ENCODE measurements around the gene PARD6B.
"Not testable (repeated sequence)": the region's sequence is repeated elsewhere in the genome, so short reads cannot be mapped to it uniquely, and the experiment has no call there.

The PARD6B gene

DNA sequence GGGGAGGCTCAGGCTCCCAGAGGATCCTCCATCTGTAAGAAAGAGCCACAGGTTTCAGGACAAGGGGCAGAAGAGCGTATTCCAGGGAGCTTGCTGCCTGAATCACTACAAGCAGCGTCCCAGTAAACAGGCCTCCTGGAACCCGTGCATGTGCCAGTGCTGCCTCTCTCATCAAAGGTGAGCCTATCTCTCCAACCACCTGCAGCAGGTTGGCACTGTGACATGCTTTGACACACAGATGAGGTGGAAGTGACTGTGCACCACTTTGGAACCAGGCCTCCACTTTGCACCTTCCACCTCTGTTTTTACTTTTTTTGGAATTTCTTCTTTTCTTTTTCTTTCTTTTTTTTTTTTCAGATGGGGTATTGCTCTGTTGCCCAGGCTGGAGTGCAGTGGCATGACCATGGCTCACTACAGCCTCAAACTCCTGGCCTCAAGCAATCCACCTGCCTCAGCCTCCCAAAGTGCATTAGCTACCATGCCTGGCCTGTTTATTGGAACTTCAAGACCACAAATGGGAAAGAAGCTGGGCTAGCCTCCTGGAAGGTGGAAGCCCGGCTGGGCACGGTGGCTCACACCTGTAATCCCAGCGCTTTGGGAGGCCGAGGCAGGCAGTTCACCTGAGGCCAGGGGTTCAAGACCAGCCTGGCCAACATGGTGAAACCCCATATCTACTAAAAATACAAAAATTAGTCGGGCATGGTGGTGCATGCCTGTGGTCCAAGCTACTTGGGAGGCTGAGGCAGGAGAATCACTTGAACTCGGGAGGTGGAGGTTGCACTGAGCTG lies 27.5 kb upstream of the PARD6B start:
- not testable (repeated sequence) for DNase-seq

DNA sequence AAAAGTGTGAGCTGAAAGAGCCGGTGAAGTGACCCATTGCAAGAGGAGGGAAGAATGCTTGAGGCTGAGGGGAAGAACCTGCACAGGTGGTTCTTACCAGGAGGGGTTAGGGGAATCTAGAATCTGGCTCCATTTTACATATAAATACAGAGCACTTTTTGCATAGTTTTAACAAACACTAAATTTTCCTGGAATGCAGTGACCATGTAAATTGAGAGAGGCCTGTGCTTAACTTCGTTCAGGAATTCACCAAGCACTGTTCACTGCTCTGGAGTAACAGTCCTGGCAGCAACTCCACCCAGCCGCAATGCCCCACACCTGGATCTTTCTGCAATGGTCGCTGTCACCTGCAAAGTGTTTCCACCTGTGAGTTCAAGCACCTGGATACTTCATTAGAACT lies 26.9 kb upstream of the PARD6B start:
- no peak for DNase-seq

DNA sequence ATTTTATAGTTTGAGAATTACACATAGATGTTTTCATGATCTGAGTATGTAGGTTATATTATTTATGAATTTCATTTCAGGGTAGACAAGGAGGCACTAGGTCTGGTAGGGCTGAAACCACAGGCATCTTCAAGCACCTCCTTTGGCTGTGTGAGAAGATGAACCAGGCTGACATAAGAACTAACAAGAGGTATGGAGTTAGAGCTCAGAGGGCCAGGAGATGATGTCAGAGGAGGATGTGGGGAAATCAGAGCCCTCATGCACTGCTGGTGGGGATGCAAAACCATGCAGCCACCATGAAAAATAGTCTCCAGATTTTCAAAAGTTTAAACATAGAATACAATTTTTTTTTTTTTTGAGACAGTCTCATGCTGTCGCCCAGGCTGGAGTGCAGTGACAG lies 26.4 kb upstream of the PARD6B start:
- peak; percentile 42 for DNase-seq

DNA sequence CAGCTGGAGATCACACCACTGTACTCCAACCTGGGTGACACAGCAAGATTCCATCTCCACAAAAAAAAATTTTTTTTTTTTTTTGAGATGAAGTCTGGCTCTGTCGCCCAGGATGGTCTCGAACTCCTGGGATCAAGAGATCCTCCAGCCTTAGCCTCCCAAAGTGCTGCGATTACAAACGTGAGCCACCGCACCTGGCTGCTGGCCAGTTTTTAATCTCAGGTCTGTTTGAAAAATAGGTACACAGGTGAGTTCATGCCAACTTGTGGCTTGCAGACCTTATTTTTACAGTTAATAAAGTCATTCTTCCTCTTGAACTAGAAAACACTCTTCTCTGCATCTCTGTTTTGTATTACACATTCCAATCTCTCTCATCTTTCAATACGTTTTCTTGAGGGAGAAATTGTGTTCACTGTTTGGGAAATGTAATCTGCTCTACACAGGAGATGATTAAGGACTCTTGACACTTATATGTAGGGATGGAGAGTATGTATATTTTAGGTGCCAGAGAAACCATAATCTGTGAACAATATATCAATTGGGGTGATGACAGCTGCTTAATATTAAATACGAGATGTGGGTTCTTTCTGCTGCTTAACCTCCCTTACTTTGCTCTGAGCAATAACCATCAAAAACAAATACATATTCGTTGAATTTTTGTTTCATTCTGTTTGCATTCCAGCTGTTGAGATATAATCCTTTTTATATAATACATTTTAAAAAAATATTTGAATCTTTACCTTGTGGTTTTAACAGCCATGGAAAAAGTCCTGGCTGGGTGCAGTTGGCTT lies 22.3 kb upstream of the PARD6B start:
- no peak for DNase-seq

DNA sequence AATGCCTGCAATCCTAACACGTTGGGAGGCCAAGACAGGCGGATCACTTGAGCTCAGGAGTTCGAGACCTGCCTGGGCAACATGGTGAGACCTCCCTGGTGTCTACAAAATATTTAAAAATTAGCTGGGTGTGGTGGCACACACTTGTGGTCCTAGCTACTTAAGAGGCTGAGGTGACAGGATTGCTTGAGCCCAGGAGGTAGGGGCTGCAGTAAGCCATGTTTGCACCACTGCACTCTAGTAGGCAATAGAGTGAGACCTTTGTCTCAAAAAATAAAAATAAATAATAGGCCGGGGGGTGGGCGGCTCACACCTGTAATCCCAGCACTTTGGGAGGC lies 21.8 kb upstream of the PARD6B start:
- no peak for DNase-seq

DNA sequence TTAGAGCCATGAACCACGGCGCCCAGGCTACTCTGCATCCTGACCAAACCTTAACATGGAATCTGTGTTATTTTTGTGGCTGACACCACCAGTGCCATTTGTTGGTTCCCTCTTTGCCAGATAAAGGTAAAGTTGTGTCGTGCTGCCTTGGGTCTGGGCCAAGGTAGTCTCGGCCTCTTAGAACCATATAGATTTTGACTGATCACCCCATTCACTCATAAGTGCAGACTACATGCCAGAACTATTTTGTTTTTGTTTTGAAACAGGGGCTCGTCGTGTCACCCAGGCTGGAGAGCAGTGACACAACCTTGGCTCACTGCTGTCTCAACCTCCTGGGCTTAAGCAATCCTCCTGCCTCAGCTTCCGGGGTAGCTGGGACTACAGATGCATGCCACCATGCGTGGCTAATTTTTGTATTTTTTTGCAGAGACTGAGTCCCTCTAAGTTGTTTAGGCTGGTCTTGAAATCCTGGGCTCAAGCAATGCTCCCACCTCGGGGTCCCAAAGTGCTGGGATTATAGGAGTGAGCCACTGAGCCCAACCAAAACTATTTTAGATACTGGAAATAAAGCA lies 20.8 kb upstream of the PARD6B start:
- peak; percentile 44 for DNase-seq

DNA sequence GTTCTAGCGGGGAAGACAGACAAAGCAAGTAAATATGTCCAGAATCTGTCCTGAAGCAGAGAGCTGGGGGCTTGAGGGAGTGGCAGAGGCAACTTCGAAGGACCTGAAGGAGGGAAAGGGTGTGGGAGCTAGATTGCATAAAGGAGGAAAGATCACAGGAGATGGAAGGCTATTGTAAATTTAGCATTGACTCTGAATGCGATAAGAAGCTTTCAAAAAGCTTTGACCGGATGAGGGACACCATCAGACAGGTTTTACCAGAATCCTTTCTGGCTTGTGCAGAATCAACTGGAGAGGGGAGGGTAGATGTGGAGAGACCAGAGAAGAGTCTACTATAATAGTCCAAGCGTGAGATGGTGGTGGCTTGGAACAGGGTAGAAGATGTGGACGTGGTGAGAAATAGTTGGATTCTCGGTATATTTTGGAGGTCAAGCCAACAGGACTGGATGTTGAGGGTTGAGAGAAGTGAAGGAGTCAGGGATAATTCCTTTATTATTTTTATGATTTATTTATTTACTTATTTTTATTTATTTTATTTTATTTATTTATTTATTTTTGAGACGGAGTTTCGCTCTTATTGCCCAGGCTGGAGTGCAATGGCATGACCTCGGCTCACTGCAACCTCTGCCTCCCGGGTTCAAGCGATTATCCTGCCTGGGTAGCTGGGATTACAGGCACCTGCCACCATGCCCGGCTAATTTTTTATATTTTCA lies 20.1 kb upstream of the PARD6B start:
- DNase-seq, result no peak

DNA sequence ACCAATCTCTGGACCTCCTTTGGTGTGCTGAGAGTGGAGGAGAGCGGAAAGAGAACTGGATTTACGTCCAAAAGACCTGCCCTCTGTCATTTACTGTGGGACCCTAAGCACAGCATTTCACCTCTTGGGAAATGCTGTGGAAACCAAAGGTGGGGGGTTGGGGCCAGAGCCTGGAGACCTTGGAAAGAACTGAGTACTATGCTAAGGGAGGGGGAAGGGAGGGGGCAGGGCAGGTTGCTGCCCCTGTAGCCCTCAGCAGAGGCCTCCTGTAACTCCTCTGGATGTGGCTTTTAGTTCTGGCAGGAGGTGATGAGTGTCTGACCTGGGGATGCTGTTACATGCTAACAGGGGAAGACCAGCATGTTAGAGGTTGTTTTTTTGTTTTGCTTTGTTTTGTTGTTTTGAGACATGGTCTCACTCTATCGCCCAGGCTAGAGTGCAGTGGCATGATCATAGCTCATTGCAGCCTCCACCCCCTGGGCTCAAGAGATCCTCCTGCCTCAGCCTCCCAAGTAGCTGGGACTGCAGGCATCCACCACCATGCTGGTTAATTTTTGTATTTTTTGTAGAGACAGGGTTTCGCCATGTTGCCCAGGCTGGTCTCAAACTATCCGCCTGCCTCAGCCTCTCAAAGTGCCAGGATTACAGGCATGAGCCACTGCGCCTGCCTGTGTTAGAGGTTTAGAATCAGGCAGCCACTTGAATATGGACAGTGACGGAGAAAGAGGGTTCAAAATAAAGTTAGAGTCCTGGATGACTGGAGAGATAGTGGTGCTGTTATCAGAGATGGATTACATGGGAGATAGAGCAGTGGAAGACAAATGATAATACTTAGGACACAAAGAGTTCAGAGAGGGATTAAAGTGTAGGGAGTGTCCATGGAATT lies 18.4 kb upstream of the PARD6B start:
- no peak for DNase-seq

DNA sequence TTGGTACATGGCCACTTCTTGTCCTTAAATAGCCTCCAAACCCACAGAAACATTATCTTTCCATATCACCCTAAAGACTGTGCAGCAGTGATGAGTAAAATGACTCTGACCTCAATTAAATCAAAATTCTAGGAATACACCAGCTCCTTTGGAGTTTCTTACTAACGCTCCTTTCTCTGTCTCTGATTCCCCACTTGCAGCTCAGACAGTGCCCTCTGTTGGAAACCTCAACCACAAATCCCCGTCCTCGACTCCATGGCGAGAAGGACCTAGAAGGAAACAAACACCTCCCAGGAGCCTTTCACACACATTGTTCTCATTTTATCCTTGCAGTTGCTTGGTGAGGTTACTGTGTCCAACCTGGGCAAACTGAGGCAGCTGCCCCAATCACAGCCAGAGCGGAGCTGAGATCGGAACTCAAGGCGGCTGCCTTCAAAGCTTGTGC lies 17.7 kb upstream of the PARD6B start:
- DNase-seq, result peak; percentile 28

DNA sequence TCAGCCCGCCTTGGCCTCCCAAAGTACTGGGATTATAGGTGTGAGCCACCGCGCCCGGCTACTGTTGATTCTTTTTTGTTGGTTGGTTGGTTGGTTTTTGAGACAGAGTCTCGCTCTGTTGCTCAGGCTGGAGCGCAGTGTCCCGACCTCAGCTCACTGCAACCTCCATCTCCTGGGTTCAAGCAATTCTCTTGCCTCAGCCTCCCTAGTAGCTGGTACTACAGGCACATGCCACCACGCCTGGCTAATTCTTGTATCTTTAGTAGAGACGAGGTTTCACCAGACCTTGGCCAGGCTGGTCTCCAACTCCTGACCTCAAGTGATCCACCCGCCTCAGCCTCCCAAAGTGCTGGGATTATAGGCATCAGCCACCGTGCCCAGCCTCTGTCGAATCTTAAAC lies 17.0 kb upstream of the PARD6B start:
- not testable (repeated sequence) for DNase-seq

DNA sequence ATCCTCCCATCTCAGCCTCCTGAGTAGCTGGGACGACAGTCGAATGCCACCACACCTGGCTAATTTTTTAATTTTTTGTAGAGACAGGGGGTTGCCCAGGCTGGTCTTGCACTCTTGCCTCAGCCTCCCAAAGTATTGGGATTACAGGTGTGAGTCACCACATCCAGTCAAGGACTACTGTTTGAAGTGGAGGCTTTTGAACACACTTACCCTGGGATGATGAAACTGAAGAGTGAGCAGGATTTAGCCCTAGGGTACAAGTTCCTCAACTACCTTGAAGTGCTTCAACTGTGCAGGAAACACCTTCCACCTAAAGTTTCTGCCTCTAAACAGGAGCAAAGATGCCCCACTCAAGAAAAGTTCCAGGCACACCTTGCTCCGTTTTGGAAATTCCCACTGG lies 15.7 kb upstream of the PARD6B start:
- DNase-seq, result no peak

DNA sequence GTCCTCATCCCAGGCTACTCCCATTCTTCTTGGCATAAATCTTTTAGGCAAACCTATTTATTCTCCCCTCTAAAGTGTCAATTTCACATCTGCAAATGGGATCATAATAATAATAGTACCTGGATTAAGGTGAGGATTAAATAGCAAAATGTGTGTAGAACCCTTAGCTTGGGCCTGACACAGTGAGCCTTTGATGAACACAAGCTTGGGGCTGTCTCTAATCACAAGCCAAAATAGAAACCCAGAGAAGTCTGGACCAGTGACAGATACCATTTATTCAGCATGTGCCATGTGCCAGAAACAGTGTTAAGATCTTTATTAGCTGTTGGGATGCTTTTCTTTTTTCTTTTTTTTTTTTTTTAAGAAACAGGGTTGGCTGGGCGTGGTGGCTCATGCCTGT lies 14.9 kb upstream of the PARD6B start:
- no peak for DNase-seq

DNA sequence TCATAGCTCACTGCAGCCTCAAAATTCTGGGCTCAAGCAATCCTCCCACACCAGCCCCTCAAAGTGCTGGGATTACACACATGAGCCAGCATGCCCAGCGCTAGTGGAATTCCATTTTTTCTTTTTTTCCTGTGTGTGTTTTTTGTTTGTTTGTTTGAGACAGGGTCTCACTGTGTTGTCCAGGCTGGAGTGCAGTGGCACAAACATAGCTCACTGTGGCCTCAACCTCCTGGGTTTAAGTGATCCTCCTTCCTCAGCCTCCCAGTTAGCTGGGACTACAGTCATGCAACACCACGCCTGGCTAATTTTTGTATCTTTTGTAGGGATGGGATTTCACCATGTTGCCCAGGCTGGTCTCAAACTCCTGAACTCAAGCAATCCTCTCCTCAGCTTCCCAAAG lies 14.1 kb upstream of the PARD6B start:
- DNase-seq, result no peak

DNA sequence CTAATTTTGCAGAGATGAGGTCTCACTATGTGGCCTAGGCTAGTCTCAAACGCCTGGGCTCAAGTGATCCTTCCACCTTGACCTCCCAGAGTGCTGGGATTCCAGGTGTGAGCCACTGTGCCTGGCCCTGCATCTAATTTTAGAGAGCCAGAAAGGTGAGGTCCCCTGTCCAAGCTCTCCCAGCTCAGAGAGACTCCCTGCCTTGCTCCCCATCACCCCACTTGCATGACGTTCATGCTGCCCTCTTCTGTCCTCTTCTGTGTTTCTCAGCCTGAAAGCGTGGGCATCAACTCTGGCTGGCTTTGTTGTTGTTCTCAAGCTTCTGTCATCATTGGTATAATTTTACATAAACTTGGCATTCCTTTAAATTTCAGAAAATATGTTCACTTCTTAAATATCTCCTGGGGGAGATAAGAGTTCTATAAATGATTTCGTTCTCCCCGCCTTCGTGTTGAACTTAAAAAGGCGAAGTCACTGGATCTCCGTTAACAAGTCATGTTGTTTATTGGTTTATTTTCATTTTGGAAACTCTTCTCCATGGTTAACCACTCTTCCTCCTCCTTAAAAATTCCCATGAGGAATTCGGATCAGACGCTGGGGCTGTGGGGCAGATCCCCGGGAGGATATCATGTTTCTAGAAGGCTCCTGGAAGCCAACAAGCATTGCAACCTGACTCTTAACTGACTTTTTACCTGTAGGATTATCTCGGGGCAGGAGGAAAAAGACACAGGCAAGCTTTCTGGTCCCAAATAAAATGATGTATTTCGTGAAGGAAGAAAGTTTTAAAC lies 13.2 kb upstream of the PARD6B start:
- no peak for DNase-seq

DNA sequence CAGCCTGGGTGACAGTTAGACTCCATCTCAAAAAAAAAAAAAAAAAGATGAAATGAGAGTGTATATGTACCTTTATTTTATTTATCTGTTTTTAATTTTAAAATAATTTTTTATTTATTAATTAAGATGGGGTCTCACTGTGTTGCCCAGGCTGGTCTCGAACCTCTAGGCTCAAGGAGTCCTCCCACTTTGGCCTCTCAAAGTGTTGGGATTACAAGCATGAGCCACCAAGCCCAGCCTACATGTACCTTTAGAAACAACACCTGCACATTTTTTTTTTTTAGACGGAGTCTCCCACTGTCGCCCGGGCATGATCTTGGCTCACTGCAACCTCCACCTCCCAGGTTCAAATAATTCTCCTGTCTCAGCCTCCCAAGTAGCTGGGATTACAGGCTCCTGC lies 12.1 kb upstream of the PARD6B start:
- DNase-seq, result no peak

DNA sequence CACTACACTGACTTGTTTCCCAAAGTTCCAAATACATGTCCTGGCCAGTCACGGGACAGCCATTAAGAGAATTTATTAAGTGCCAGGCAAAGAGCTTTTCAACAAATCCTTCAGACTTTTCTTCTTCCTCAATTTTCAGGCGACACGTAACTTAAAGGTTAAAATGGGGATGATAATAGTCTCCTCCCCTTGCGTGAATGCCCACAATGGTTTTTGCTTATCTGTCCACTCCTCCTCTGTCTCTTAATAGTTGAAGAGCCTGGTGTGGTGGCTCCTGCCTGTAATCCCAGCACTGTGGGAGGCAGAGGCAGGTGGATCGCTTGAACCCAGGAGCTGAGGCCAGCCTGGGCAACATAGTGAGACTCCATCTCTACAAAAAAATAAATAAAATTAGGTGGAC lies 11.4 kb upstream of the PARD6B start:
- no peak for DNase-seq

DNA sequence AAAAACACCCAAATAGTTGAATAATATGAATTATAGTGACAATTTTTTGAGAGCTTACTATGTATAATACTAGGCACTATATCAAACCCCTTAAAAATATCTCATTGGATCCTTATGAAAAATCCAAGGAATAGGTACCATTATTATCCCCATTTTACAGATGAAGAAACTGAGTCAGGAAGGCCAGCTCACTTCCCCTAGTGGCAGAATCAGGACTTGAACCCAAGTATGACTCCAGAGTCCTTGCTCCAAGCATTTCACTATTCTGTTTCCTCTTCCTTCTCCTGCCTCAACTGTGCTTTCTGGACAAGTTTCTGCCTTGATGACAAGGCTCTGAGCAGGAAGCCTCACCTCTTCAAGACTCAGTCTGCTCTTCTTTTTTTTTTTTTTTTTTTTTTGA lies 10.8 kb upstream of the PARD6B start:
- no peak for DNase-seq

DNA sequence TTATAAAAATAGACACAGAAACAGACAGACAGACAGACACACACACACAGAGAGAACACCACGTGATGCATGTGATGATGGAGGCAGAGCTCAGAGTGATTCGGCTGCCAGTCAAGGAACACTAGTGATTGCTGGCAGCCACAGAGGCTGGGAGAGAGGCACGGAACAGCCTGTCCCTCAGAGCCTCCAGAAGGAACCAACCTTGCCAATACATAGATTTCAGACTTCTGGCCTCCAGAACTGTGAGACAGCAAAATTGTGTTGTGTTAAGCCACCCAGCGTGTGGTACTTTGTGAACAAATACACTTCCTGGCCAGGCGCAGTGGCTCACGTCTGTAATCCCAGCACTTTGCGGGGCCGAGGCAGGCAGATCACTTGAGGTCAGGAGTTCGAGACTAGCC lies 9.5 kb upstream of the PARD6B start:
- no peak for DNase-seq

DNA sequence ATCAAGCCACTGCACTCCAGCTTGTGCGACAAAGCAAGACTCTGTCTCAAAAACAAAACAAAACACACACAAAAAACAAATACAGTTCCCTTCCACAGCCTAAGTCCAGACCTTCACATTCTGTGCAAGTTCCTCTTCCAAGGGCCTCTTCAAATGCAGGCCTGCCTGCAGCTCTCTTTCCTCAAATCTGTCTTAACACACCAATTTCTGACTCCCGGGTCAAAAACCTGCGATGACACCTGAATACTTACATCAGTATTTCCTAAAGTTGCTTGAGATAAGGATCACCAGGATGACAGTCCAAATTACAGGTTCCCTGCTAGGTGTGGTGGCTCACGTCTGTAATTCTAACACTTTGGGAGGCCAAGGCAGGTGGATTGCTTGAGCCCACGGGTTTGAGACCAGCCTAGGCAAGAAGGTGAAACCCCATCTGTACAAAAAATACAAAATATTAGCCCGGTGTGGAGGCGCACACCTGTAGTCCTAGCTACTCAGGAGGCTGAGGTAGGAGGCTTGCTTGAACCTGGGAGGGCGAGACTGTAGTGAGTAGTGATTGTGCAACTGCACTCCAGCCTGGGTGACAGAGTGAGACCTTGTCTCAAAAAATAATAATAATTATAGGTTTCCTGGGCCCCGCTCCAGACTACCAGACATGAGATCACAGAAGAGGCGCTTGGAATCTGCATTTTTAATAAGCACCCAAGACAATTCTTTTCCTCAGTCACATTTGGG lies 8.8 kb upstream of the PARD6B start:
- DNase-seq, result no peak

DNA sequence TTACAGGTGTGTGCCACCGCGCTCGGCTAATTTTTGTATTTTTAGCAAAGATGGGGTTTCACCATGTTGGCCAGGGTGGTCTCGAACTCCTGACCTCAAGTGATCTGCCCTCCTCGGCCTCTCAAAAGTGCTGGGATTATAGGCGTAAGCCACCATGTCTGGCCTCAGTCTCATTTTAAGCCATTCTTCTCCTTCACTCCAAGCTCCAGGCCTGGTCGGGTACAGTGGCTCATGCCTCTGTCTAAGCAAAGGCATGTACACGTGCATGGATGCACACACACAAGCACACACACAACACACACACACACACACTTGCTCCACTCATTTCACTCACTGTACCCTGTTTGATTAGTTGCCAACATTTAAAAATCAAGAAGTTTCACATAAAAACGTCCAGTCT lies 7.7 kb upstream of the PARD6B start:
- DNase-seq, result no peak
